GM18502 (cell line): ENCODE results near the gene PLCL2.

Experiments
- ATAC-seq: cut with Tn5 transposase; IDR thresholded peaks from one replicate; pipeline ENCODE4 v1.9.1; 2021; ENCODE audit warnings: mild to moderate bottlenecking; ENCODE audit not compliant: unreplicated experiment, poor library complexity

Gene PLCL2

GRCh38 chr3:17062736-17063135, 178.0 kb downstream of the PLCL2 start:
- ATAC-seq, result no peak

GRCh38 chr3:17063596-17063995, 178.8 kb downstream of the PLCL2 start:
- no peak for ATAC-seq

GRCh38 chr3:17065315-17065714, 180.6 kb downstream of the PLCL2 start:
- ATAC-seq, result no peak

- ATAC-seq, result no peak
These were observed 181.1 kb downstream of the PLCL2 start for GRCh38 chr3:17065881-17066280.

DNA sequence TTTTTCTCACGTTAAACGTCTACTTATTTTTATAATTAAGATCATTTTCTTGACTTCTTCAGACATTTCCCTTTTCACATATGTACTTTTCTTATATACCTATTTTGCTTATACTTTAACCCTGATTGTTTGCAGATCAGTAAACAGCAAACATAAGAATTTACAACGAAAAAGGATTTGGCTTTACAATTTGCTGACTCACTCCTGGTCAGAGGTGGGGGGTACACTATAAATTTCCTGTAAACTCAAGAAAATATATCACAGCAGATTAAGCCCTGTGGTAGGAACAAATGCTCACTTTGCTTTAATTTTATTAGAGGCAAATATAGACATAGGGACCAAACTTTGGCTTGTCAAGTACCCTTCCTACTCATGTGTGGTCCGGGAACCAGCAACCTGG, 185.0 kb downstream of the PLCL2 start:
- no peak for ATAC-seq

GRCh38 chr3:17070161-17070959, 185.6 kb downstream of the PLCL2 start:
- no peak for ATAC-seq

GRCh38 chr3:17074559-17074958, 189.8 kb downstream of the PLCL2 start:
- no peak for ATAC-seq

DNA sequence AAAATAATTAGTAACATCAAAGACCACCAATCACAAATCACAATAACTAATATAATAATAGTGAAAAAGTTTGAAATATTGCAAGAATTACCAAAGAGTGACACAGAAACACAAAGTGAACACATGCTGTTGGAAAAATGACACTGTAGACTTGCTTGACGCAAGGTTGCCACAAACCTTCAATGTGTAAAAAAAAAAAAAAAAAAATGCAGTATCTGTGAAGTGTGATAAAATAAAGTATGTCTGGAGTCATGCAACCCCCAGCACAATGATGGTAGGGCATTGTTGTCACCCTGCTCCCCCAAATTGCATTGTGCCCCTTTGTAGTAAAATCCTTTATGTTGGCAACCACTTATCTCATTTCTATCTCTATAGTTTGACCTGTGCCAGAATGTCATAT, 190.6 kb downstream of the PLCL2 start:
- ATAC-seq, result no peak

GRCh38 chr3:17075907-17076306, 191.2 kb downstream of the PLCL2 start:
- ATAC-seq, result no peak

DNA sequence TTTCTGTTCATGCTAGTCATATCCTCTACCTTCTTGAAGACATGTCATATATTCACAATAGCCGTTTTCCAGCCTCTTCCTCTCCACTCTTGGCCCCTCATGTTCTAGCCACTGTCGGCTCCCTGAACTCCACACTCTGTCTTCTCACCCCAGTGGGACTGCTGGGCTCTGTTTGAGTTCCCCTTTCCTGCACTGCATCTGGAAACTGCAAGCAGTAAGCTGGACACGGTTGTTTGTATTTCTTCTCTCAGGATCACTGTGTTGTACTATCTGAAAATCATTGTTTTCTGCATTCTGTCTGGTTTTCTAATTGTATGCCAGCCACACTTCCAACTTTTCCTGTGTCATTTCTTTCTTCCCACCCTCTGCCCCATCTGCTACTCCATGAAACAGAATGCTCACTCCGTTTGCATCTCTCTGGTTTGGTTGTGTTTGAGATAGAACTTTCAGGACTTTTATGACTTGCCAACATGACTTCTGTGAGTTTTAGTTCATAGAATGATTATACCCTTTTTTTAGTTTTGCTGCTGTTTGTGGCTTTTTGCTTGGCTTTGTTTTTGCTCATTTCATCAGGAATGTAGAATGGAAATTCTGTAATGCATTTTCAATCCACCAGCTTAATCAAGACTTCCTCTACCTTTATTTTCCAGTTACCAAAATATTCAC, 192.3 kb downstream of the PLCL2 start:
- no peak for ATAC-seq

DNA sequence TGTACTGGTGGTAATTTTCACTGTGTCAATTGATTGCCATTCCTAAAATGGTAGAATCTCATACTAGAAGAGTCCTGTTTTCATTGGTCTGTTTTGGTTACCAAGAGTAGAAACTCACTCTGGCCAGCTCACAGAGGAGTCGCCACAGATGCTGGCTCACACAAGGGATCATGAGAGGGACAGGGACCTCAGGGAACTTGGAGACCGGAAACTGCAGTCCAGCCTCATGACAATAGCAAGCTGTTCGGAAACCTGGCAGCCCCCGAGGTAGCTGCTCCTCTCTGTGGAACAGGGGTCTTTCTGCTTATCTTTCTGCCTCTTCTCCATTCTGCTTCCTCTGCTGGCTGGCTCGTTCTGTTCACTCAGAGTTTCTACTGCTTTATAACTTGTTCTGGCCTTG, 192.9 kb downstream of the PLCL2 start:
- no peak for ATAC-seq

DNA sequence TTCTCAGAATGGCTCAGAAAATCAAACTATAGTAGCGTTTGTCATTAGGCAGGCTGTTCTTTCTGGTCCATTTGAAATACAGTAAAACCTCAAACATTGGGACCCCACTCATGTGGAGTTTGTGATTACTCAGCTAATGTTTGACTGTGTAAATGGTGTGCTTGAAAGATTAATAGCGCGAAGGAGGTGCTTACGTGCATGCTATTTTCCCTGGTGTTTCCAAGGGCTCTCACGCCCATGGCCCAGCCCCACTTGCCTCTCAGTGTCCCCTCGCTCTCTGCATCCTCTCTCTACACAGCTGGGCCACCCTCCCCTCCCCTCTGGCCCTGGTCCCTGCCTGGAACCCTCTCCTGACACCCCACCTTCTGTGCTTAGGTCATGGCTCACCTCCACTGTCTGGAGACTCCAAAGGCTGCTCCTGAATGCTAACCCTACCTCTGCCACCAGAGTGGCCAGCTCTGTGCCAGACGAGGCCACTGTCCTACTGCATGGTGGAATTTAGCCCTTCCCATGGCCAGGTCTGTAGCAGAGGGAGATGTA, 194.2 kb downstream of the PLCL2 start:
- ATAC-seq, result no peak

DNA sequence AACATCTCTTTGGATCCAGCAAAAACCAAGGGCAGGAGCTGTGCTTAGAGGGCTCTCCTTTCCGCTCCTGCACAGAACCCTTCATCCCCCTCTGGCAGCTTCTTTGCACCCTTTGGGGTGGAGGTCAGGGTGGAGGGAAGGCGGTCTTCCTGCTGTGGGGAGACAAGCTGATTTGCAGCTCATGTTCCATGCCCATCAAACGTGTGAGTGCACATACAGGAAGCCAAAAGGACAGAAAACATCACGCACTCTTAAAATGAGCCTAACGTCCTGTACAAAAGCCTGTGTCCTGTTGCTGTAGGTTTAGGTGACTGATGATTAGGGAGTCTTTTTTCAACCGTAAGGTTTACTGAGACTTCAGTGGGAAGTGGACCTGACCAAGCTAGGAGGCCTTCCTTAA, 195.2 kb downstream of the PLCL2 start:
- no peak for ATAC-seq

- no peak for ATAC-seq
These were observed 196.8 kb downstream of the PLCL2 start for GRCh38 chr3:17081520-17081919.

GRCh38 chr3:17087509-17087908, 202.8 kb downstream of the PLCL2 start:
- ATAC-seq, result no peak

- ATAC-seq, result no peak
These were observed 203.3 kb downstream of the PLCL2 start for GRCh38 chr3:17088017-17088416.

- ATAC-seq, result no peak
These were observed 204.0 kb downstream of the PLCL2 start for GRCh38 chr3:17088602-17089313.

DNA sequence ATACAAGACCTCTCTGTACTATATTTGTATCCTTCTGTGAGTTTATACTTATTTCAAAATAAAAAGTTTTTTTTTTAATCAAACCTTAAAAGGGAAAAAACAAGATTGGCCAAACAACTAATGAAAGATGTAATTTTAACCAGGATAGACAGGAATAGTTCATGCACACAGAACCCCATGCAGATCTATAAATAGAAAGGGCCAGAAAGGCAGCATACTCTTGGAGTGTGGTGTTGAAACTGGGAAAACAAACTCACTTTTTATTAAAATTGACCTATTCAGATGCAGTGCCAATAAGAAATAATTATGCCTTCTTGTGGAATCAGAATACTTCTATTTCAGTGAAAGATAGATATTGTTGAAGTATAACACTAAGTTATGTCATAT, 204.6 kb downstream of the PLCL2 start:
- ATAC-seq, result no peak

- ATAC-seq, result no peak
These were observed 205.7 kb downstream of the PLCL2 start for GRCh38 chr3:17090280-17090983.

DNA sequence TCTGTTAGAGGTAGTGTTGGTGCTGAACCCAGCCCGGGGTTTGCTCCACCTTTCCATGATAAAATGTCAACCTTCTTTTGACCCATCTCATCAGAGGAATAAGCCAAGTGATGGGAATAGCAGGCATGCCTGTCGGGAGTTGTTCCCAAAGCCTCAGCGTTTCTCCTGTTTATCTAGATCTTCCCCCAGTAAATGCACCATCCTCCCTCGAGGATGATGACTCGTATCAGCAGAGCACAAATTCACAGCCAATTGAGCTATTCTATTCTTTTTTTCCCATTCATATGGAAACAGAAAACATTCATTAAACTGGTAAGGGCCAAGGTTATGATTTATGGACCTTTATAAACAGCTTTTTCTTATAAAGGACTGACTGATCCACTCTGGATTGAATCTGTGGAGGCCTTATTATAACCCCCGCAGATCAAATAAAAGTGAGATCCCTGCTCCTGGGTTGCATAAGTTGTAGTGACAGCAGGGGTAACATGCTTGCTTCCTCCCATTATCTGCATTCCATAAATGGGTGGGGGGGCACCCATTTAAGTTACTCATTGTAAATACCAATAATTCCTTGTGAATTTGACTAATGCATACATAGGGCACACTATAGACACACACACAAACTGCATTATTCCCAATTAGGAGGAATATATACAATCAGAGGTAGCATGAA, 207.3 kb downstream of the PLCL2 start:
- no peak for ATAC-seq
